Hepatic stellate cell (primary cell): ENCODE results near the gene PRPF38A.
A peak's percentile ranks its signal among the peaks of the same experiment; 100 is the strongest.

Source experiments
- DNase-seq: peaks from one replicate; pipeline ENCODE4 v3.0.0; 2011; ENCODE audit warnings: low spot score

The PRPF38A gene

DNA sequence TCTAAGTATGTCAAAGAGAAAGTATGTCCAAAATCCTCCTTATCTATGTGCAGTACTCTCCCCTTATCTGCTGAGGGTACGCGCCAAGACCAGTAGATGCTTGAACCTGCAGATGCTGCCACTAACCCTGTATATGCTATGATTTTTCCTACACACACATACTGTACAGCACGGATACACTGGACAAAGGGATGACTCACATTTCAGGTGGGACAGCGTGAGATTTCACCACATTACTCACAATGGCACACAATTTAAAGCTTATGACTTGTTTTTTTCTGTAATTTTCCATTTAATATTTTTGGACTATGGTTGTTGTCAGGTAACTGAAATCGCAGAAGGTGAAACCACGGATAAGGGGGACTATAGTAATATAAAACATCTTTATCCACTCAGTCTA, 4.3 kb upstream of the PRPF38A start:
- no peak for DNase-seq

DNA sequence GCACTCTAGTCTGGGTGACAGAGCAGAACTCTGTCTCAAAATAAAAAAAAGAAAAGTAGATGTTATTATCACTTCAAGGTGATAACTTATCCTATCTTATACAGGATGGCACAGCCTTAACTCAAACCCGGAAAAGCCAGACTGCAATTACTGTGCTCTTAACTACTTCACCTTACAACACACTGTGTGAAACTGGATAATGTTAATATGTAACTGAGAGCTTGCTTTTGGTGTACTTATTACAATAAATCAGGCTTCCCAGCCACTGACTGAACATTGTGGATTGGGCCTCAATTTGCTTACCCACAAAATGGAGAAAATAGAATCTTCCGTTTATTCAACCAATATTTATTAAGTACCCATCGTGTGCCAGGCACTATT, 1.6 kb upstream of the PRPF38A start:
- no peak for DNase-seq

DNA sequence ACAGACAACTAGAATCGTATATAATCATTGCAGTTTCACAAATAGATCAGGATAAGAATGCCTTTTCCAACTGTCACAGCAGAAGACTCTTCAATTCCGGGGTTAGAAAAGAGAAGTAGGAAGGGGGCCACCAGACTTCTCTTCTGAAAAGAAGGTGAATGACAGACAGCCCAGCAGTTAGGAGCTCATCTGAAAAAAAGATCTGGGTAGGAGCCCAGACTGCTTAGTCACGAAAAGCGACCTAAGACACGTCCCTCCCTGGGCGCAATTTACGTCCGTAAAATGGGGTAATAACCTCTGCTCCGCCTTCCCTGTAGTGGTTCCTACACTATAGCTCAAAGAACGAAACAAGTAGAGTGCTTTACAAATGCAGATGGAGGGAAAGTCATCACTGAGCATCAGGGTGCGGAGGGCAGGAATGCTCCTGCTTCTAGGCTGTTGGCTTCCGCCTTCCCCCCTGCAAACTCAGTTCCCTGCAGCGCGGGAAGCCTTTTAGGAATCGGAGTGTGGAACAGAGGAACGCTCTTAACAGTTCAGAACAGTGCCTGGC, 761 bp upstream of the PRPF38A start:
- peak; percentile 68 for DNase-seq

DNA sequence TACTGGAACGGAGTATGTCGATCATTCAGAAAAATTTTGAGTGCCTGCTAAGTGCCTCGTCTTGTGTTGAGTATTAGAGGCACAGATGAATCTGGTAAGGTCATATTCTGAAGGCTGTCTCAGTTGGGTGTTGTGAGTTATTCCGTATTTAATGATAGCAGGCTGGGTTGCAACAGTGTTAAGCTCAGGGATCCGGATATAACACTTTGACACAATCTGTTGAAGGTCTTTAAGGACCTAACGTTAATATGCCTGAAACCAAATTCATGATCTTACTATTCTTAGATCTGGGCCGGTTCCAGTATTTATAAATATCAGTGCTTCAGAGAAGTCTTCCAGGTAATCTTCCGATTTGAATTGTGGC, 555 bp downstream of the PRPF38A start:
- DNase-seq, result no peak

DNA sequence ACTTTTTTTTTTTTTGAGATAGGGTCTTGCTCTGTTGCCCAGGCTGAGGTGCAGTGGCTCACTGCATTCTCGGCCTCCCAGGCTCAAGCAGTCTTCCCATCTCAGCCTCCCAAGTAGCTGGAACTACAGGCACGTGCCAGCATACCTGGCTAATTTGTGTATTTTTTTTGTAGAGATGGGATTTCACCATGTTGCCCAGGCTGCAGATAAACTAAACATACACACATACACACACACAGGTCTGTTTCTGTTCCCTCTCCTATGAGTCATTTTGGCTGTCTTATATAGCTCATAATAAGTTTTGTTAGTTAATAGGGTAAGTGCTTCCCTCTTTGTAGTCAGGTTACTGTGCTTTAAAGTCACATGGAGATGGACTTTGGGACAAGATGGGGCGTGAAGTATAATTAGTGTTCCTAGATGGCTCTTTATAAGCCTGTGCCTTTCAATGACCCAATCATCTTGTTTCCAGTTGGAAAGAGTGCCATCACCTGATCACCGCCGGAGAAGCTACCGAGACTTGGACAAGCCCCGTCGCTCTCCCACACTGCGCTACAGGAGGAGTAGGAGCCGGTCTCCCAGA, 9.1 kb downstream of the PRPF38A start:
- DNase-seq, result no peak

DNA sequence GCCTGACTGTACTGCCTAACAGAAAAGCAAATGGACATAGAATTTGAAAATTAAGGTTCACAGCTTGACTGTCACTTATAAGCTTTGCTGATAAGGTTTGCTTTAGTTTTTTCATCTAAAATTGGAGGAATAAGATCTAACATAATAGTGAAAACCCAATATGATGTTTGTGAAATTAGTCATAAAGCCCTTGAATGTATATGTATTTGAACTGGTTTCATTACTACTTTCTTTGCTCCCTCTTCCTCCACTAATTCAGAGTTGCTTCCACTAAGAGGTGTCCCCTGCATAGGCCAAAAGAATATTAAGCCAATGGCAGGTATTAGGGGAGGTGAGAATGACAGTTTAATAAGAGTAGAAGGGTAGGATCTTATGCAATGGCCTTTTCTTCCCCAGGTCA, 10.5 kb downstream of the PRPF38A start:
- DNase-seq, result no peak

DNA sequence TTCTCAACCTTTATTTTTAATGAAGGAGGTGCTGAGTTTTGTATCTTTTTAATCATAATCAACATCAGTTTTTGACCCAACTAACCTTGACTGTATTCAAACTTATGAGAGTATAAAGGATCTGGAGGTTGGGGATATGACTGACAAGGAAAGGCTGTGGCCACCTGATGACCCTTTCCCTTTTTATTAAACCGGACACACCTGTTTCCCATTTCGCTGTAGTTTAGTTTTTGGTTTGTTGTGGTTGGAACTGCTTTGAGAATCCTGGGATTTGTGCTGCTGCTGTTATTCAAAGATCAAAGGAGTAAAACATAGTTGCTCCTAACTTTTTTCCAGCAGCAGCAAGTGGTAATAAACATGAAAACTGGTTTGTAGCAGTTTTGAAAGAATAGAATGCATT, 12.4 kb downstream of the PRPF38A start:
- no peak for DNase-seq

DNA sequence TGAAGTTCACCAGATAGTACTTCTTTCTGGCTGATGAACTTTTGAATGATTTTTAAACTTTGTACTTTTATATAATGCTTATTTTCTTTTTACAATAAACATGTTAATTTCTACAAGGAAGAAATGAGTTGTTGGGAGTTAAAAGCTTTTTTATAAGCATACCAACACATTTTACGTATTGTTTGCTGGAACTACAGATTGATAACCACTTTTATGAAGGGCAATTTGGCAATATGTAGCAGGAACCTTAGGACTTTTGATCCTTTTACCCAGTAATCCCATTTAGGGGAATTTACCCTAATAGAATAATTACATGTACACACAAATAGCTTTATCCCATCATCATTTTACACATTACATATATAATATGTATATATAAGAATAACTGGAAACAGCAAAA, 16.3 kb downstream of the PRPF38A start:
- no peak for DNase-seq

DNA sequence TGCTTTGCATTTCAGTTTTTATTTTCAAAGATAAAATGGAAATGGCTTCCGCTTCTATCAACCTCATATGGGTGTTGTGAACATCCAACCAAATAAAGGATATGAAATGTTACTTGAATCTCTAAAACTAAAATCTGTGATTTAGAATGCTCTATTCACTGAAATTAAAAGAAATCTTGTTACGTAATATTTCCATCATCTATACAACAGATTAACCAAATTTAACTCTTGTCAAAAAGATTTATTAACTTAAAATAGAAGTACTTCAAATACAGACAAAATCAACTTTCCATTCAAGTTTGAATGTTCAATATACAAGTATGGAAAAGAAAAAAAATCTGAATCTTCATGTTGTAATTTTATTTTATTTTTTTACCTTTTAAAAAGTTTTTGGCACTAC, 18.7 kb downstream of the PRPF38A start:
- DNase-seq, result no peak

DNA sequence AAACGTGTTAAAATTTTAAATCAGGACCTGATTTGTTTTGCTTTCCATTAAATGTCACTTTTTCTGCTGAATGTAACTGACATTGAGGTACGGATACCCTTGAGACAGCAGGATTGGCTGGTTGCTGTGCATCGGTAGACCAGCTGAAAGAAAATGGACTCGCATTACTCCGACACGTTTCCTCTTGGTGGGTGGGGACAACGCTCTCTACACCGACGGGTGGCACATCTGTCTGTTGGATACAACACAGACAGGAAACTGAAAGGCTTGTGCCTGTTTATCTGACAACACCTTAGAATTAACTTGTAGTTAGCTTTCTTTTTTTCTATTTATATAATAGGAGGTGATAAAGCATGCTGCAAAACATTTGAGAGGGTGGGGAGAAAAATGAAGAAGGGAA, 19.4 kb downstream of the PRPF38A start:
- no peak for DNase-seq

DNA sequence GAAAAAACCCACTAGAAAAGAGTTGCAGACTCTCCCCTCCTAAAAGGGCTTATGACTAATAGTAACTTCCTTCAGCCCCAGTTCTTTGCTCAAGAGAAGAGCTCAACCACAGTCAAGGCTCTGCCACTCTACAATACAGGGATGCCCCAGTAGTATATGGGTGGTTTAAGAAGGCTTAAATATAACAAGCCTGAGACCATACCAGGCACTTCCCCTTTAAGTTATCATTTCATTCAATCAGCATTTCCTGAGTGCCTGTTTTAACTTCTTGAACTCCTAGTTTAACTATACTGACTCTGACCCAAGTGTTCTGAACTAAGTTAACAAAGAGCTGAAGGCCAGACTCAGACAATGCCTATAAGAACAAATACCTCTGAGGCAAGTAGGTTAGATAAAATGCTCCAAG, 19.8 kb downstream of the PRPF38A start:
- peak; percentile 14 for DNase-seq

DNA sequence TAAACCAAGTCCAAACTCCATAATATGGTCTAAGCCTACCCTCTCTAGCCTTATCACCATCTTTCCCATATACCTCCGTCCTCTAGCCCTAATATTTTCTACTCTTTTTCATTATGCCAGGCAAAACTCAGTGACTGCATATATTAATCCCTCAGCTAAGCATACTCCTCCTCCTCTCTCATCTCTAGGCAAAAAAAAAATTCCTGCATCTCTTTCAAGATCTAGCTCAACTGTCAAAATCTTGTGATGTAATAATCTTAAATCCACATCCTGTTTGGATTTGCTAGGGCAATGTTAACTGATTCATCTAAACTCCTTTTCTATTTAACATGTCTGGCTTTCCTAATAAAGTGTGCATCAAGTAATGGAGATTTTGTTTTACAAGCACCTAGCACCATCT, 20.4 kb downstream of the PRPF38A start:
- DNase-seq, result peak; percentile 9

DNA sequence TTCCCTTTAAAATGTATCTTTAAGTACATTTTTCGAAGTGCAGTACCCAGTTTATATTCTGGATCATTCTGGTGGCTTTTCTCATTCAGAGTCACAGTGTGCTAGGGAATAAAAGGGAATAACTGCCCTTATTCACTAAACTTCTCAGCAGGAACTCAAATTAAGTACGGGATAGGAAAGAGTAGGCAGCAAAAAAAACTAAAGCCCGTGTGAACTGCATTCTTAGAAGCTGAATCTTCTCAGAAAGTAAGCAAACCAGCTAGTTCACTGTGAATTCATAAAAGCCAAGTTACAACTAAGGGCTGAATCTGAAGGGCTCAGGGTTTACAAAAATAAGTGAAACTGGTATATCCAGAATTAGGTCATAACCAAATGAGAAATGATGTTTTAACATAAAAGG, 22.0 kb downstream of the PRPF38A start:
- DNase-seq, result peak; percentile 43

DNA sequence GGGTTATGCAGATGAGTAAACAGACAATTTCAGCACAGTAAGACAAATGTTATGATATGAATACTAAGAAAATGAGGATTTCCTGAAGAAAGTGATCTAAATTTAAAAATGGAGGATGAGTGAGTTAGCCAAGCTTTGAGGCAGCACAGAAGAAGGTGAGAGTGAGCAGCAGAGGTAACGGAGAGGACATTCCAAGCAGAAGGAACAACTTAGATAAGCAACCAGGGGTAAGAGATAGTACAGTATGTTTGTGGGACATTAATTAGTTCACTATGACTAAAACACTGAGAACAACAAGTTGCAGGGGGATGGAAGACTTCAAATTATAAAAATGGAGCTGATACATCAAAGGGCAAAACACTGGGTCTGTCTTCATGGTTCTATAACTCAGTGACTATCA, 22.8 kb downstream of the PRPF38A start:
- DNase-seq, result no peak

DNA sequence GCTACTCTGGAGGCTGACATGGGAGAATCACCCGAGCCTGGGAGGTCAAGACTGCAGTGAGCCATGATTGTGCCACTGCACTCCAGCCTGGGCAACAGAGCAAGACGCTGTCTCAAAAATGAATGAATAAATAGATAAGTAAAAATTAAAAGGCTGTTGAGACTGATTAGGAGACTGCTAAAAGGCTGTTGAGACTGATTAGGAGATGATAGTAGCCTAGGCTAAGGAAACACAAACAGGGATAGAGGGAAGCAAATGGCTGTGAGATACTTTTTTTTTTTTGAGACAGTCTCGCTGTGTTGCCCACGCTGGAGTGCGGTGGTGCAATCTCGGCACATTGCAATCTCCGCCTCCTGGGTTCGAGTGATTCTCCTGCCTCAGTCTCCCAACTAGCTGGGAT, 28.4 kb downstream of the PRPF38A start:
- DNase-seq, result no peak

DNA sequence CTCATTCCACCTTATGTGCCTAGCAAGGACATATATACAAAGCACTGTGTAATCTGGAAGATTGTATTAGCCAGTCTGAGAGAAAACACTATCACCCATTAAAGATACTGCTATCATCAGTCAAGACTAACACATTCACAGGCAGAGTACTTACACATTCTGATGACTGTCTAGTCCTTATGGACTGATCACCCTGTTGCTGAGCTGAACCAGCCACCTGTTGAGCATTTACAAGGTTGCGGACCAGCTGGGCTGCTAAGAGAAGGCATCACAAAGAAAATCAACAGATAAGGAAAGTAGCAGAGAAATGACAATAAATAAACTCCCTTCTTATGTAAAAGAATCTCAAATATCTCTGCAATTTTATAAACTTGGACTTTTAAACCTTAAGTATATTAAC, 30.8 kb downstream of the PRPF38A start:
- no peak for DNase-seq

DNA sequence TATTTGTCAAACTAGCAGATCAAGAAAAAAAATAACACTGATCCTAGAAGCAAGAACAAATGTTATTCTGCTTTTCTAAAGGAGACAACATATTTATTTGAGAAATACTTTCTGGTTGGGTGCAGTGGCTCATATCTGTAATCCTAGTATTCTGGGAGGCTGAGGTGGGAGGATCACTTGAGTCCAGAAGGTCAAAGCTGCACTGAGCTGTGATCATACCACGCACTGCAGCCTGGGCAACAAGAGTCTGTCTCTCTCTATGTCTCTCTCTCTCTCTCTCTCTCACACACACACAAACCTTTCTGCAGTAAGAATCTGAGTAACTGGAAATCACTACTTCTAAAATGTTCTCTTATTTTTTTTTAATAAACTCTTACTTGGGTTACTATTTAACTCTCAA, 31.2 kb downstream of the PRPF38A start:
- DNase-seq, result no peak

DNA sequence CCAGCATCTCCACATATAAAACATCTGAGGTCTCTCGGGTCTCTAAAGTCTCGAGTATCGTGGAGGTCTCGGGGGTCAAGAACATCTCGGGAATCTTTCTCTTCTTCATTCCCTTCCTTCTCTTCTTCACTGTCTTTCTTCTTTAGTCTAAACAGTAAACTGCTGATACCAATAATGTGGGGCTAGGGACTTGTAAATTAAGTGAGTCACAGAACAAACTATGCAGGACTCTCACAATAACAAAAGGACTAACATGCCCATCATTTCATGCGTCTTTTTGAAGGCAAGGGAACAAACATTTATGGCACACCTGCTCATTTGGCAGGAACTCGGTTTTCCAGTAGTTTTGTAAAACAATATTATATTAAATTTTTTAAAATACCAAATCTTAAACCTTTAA, 32.4 kb downstream of the PRPF38A start:
- DNase-seq, result no peak

DNA sequence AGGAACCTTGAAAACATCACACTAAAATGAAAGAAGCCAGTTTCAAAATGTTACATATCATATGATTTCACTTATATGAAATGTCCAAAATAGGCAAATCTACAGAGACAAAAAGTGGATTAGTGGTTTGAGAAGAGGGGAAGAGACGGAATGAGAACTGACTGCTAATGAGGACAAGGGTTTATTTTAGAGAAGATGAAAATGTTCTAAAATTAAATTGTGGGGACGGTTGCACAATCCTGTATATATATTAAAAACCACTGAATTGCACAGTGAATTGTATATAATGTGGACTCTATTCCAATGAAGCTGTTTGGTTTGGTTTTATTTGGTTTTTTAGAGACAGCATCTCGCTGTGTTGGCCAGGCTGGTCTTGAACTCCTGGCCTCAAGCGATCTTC, 35.6 kb downstream of the PRPF38A start:
- DNase-seq, result no peak

DNA sequence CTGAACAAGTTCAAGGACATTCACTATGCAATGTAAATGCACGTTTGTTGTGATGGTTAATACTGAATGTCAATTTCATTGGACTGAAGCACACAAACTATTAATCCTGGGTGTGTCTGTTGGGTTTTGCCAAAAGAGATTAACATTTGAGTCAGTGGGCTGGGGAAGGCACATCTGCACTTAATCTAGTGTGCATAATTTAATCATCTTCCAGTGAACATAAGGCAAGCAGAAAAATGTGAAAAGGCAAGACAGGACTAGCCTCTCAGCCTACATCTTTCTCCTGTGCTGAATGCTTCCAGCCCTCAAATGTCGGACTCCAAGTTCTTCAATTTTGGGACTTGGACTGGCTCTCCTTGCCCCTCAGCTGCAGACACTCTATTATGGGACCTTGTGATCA, 40.1 kb downstream of the PRPF38A start:
- no peak for DNase-seq

DNA sequence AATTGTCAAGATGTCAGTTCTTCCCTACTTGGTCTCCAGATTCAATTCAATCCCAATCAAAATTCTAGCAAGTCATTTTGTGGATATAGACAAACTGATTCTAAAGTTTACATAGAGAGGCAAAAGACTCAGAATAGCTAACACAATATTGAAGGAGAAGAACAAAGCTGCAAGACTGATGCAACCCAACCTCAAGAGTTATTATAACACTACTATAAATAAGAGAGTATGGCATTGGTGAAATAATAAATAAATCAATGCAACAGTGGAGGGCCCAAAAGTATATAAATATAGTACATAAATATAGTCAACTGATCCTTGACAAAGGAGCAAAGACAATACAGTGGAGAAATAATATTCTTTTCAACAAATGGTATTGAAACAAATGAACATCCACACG, 49.7 kb downstream of the PRPF38A start:
- no peak for DNase-seq

DNA sequence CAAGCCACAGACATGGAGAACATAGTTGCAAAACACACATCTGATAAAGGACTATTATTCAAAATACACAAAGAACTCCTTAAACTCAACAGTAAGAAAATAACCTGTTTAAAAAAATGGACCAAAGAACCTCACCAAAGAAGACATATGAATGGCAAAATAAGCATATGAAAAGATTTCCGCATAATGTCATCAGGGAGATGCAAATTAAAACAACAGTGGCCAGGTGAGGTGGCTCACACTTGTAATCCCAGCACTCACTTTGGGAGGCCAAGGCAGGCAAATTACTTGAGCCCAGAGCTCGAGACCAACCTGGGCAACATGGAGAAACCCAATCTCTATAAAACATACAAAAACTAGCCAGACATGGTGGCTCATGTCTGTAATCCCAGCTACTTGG, 50.4 kb downstream of the PRPF38A start:
- DNase-seq, result no peak

DNA sequence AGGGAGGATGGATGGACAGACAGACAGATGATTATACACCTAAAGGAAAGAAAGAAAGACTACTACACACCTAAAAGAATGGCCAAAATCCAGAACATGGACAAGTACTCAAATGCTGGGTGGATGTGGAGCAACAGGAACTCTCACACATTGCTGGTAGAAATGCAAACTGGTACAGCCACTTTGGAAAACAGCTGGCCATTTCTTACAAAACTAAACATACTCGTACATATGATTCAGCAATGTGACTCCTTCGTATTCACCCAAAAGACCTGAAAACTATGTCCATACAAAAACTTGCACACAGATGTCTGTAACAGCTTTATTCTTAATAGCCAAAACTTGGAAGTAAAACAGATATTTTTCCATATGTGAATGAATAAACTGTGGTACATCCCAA, 51.3 kb downstream of the PRPF38A start:
- no peak for DNase-seq

DNA sequence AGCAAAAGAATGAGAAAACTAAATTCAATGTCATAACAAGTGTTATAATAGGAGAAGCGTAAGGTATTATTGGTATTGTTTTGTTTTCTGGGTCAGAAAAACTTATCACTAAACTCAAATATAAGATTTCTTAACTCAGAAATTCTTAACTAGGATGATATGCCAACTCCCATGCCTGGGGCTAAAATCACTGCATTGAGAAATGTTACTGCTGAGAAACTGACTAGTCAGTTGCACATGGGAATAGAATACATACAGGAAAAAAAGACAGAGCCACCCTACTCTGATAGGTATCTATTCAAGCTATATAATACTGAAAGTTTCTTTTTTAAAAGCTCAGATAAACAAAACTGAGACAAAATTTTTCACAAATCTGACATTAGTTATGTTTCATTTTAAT, 56.3 kb downstream of the PRPF38A start:
- DNase-seq, result no peak

DNA sequence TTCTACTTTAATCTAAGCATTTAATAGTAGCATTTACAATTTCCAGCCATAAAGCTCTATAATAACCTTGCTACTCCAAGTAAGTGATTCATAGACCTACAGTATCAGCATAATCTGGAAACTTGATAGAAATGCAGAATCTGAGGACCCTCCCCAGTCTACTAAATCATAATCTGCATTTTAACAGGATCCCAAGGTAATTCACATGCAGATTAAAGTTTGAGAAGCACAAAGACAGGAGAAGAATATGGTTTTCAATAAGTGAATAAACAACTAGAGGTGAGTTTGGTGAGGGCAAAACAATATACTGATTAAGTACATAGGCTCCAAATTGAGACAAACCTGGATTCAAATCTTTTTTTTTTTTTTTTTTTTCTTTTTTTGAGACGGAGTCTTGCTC, 57.4 kb downstream of the PRPF38A start:
- no peak for DNase-seq
